Mesenchymal stem cell (in vitro differentiated cells and primary cell): ENCODE results near the gene DCAF12. TPM values are rescaled to one million over a fixed set of nuclear protein-coding genes. Genes with fewer than 3 reads are reported as not detected.

ENCODE experiments used
- DNase-seq: peaks from one replicate; pipeline ENCODE4 v3.0.0-alpha.2; 2013
- H2AFZ ChIP-seq: one replicate; pipeline ENCODE4 v1.6.1; 2013; ENCODE audit warnings: low read depth, mild to moderate bottlenecking, control low read depth, inconsistent platforms, low read length, moderate library complexity
- H2AK5ac ChIP-seq: 2 replicates; pipeline ENCODE4 v1.6.1; 2013; ENCODE audit warnings: low read length, moderate library complexity, mild to moderate bottlenecking, inconsistent platforms; ENCODE audit not compliant: severe bottlenecking
- H2BK120ac ChIP-seq: one replicate; pipeline ENCODE4 v1.6.1; 2013; ENCODE audit warnings: low read depth, mild to moderate bottlenecking, inconsistent platforms, low read length, moderate library complexity
- H2BK12ac ChIP-seq, 2 experiments: one replicate each; pipeline ENCODE4 v1.6.1; 2013; ENCODE audit warnings: inconsistent platforms in 2 of 2, low read length in 2 of 2, mild to moderate bottlenecking in 2 of 2, moderate library complexity in 2 of 2, control low read depth in 1 of 2
- H2BK15ac ChIP-seq: one replicate; pipeline ENCODE4 v1.6.1; 2013; ENCODE audit warnings: mild to moderate bottlenecking, low read depth, inconsistent platforms; ENCODE audit not compliant: poor library complexity, severe bottlenecking
- H2BK5ac ChIP-seq: 2 replicates; pipeline ENCODE4 v1.6.1; 2013; ENCODE audit warnings: low read depth, mild to moderate bottlenecking, low read length, control low read depth, inconsistent platforms; ENCODE audit not compliant: poor library complexity, severe bottlenecking
- H3K14ac ChIP-seq, 2 experiments: one replicate each; pipeline ENCODE4 v1.6.1; 2013; ENCODE audit warnings: inconsistent platforms in 2 of 2, low read length in 2 of 2, control low read depth in 1 of 2, mild to moderate bottlenecking in 1 of 2, moderate library complexity in 1 of 2
- H3K18ac ChIP-seq, 2 experiments: one replicate each; pipeline ENCODE4 v1.6.1; 2013; ENCODE audit warnings: inconsistent platforms in 2 of 2, low read length in 2 of 2, control low read depth in 1 of 2, low read depth in 1 of 2, mild to moderate bottlenecking in 1 of 2
- H3K23ac ChIP-seq, 2 experiments: one replicate each; pipeline ENCODE4 v1.6.1; 2013; ENCODE audit warnings: inconsistent platforms in 2 of 2, low read length in 2 of 2, mild to moderate bottlenecking in 2 of 2, moderate library complexity in 2 of 2, control low read depth in 1 of 2
- H3K27ac ChIP-seq: 2 replicates; pipeline ENCODE4 v1.5.1; 2013; ENCODE audit warnings: mild to moderate bottlenecking, moderate library complexity, low read length, control low read depth, inconsistent platforms; ENCODE audit not compliant: poor library complexity, severe bottlenecking
- H3K27me3 ChIP-seq, 2 experiments: 2 replicates each; pipeline versions ENCODE4 v1.6.1 to v1.7.0; 2013; ENCODE audit warnings: low read length in 2 of 2, mild to moderate bottlenecking in 2 of 2, moderate library complexity in 2 of 2, control low read depth in 1 of 2, inconsistent platforms in 1 of 2; ENCODE audit not compliant: control insufficient read depth in 1 of 2, insufficient read depth in 1 of 2
- H3K36me3 ChIP-seq, 2 experiments: 2 replicates each; pipeline versions ENCODE4 v1.6.1 to v1.7.0; 2013; ENCODE audit warnings: low read length in 2 of 2, control low read depth in 1 of 2, inconsistent platforms in 1 of 2, low read depth in 1 of 2, mild to moderate bottlenecking in 1 of 2; ENCODE audit not compliant: insufficient read depth in 2 of 2, control insufficient read depth in 1 of 2
- H3K4ac ChIP-seq, 2 experiments: one replicate each; pipeline ENCODE4 v1.6.1; 2013; ENCODE audit warnings: inconsistent platforms in 2 of 2, low read length in 2 of 2, mild to moderate bottlenecking in 2 of 2, moderate library complexity in 2 of 2, control low read depth in 1 of 2, low read depth in 1 of 2
- H3K4me1 ChIP-seq: 2 replicates; pipeline ENCODE4 v1.6.1; 2013; ENCODE audit warnings: low read depth, low read length, control low read depth; ENCODE audit not compliant: control insufficient read depth, insufficient read depth
- H3K4me2 ChIP-seq: 2 replicates; pipeline ENCODE4 v1.6.1; 2013; ENCODE audit warnings: low read length, mild to moderate bottlenecking, inconsistent platforms; ENCODE audit not compliant: poor library complexity, severe bottlenecking
- H3K4me3 ChIP-seq, 2 experiments: 2 replicates each; pipeline versions ENCODE4 v1.5.1 to v1.7.0; 2013; ENCODE audit warnings: low read length in 2 of 2, mild to moderate bottlenecking in 2 of 2, control low read depth in 1 of 2, low read depth in 1 of 2; ENCODE audit not compliant: insufficient read depth in 1 of 2
- H3K79me1 ChIP-seq: replicated peaks from 2 replicates; pipeline ENCODE4 v1.6.1; 2013; ENCODE audit warnings: mild to moderate bottlenecking, control low read depth, low read length, inconsistent platforms; ENCODE audit not compliant: poor library complexity, severe bottlenecking
- H3K9ac ChIP-seq: 2 replicates; pipeline ENCODE4 v1.7.0; 2013; ENCODE audit warnings: mild to moderate bottlenecking, low read length, moderate library complexity
- H3K9me3 ChIP-seq: 2 replicates; pipeline ENCODE4 v1.7.0; 2013; ENCODE audit warnings: mild to moderate bottlenecking, low read length; ENCODE audit not compliant: control insufficient read depth
- H4K8ac ChIP-seq: one replicate; pipeline ENCODE4 v1.6.1; 2013; ENCODE audit warnings: inconsistent platforms, mild to moderate bottlenecking, low read length, moderate library complexity
- H4K91ac ChIP-seq: one replicate; pipeline ENCODE4 v1.6.1; 2013; ENCODE audit warnings: mild to moderate bottlenecking, low read length, inconsistent platforms
- WGBS: methylation state at CpG from one replicate; pipeline ENCODE4 v1.1.7; 2013; ENCODE audit warnings: mixed read lengths; 5-methylcytosine and 5-hydroxymethylcytosine counted together
- small RNA-seq: library from polyadenylated mRNA; stranded (forward); fragments of <200 nt; extraction: miRNeasy Mini kit (QIAGEN cat#:217004); gene quantifications from one replicate; pipeline ENCODE3, GENCODE V24; 2013; ENCODE audit warnings: low read depth

DCAF12 gene

GRCh38 chr9:34036625-34037024 is 89.9 kb downstream of the DCAF12 start:
- Histone ChIP-seq H3K79me1 (no peaks in the 10 kb centered on the region), H3K14ac (no peak overlapping the region), H3K4me1 (peaks cover 8% of the 10 kb centered on the region), H3K36me3 (peaks cover 13 to 18% of the 10 kb centered on the region in 2 experiments), H3K27ac (no peak overlapping the region), H3K18ac (no peak overlapping the region), H3K4me2 (no peak overlapping the region), H4K8ac (no peak overlapping the region), H4K91ac (no peak overlapping the region), H3K9ac (no peak overlapping the region), H3K4ac (no peak overlapping the region), H2BK12ac (no peak overlapping the region), H2AK5ac (no peak overlapping the region), H3K27me3 (no peaks in the 10 kb centered on the region), H3K4me3 (no peak overlapping the region), H2BK5ac (no peak overlapping the region), H2BK15ac (no peak overlapping the region), H3K23ac (no peak overlapping the region), H2AFZ (no peak overlapping the region), H2BK120ac (no peak overlapping the region), H3K9me3 (no peaks in the 10 kb centered on the region)
- DNase-seq: no peak
- WGBS: 99% methylated on average over 5 of the region's 5 CpGs

Small RNA genes lying within 50 kb of the gene (small RNA-seq; reads per million reads assigned to genes)
- not detected for gene RN7SKP114
